ENCODE data around the gene COL5A1. TPM values are rescaled to one million over a fixed set of nuclear protein-coding genes. Genes with fewer than 3 reads are reported as not detected.

The COL5A1 gene
- total RNA-seq, 4 donors from 2014 or later: 4.9 to 97.4 (median 11.9) TPM

- H3K9me3 ChIP-seq: no peaks in the 10 kb centered on the region
Observed at GRCh38 chr9:134670851-134671281, 29.3 kb downstream of the COL5A1 start.

GRCh38 chr9:134671341-134672113 lies 29.9 kb downstream of the COL5A1 start:
- Histone ChIP-seq H3K4me3 (no peak overlapping the region), H3K27me3 (no peaks in the 10 kb centered on the region), H3K36me3 (no peaks in the 10 kb centered on the region), H3K27ac (no peak overlapping the region), H3K4me1 (peaks cover 0 to 9% (median 0%) of the 10 kb centered on the region in 4 donors), H3K9me3 (no peaks in the 10 kb centered on the region)
- DNase-seq: no peak
- TF ChIP-seq CTCF (IDR thresholded peaks at IDR 0.05) (no peak), POLR2A (IDR thresholded peaks at IDR 0.05) (no peak)

More at GRCh38 chr9:134670851-134671281, 29.3 kb downstream of the COL5A1 start:
- no peaks in the 10 kb centered on the region for H3K27me3 ChIP-seq
- peaks cover 0 to 9% (median 0%) of the 10 kb centered on the region in 4 donors for H3K4me1 ChIP-seq
- DNase-seq: peak in 1 of 3 donors; percentile 24
- H3K4me3 ChIP-seq: no peak overlapping the region
- no peaks in the 10 kb centered on the region for H3K36me3 ChIP-seq
- TF ChIP-seq CTCF (IDR thresholded peaks at IDR 0.05) (no peak), POLR2A (IDR thresholded peaks at IDR 0.05) (no peak)
- no peak overlapping the region for H3K27ac ChIP-seq

GRCh38 chr9:134676361-134676760 lies 34.8 kb downstream of the COL5A1 start:
- Histone ChIP-seq H3K27me3 (no peaks in the 10 kb centered on the region), H3K36me3 (no peaks in the 10 kb centered on the region), H3K4me3 (no peak overlapping the region), H3K4me1 (peaks cover 0 to 6% (median 0%) of the 10 kb centered on the region in 4 donors), H3K9me3 (no peaks in the 10 kb centered on the region), H3K27ac (no peak overlapping the region)
- TF ChIP-seq CTCF (IDR thresholded peaks at IDR 0.05): no peak
- no peak for TF ChIP-seq POLR2A (IDR thresholded peaks at IDR 0.05)
- DNase-seq: no peak

- peaks cover 0 to 11% (median 0%) of the 10 kb centered on the region in 4 donors for H3K4me1 ChIP-seq
- H3K27ac ChIP-seq: no peak overlapping the region
- no peaks in the 10 kb centered on the region for H3K36me3 ChIP-seq
- H3K27me3 ChIP-seq: no peaks in the 10 kb centered on the region
- no peak for TF ChIP-seq POLR2A (IDR thresholded peaks at IDR 0.05)
- TF ChIP-seq CTCF (IDR thresholded peaks at IDR 0.05): no peak
- no peak overlapping the region for H3K4me3 ChIP-seq
- H3K9me3 ChIP-seq: no peaks in the 10 kb centered on the region
- DNase-seq: peak in 1 of 3 donors; percentile 36
Observed at GRCh38 chr9:134676886-134677285, 35.3 kb downstream of the COL5A1 start.

GRCh38 chr9:134677743-134678142 lies 36.1 kb downstream of the COL5A1 start:
- no peaks in the 10 kb centered on the region for H3K27me3 ChIP-seq
- H3K4me1 ChIP-seq: peaks cover 0 to 16% (median 0%) of the 10 kb centered on the region in 4 donors
- TF ChIP-seq CTCF (IDR thresholded peaks at IDR 0.05) (no peak), POLR2A (IDR thresholded peaks at IDR 0.05) (no peak)
- no peak overlapping the region for H3K4me3 ChIP-seq
- no peak overlapping the region for H3K27ac ChIP-seq
- DNase-seq: no peak
- no peaks in the 10 kb centered on the region for H3K36me3 ChIP-seq
- no peaks in the 10 kb centered on the region for H3K9me3 ChIP-seq

Measured in Peyer's patch (tissue), 4 donors.